ENCODE results near the gene NANOS2. TPM values are rescaled to one million over a fixed set of nuclear protein-coding genes. Genes with fewer than 3 reads are reported as not detected.
A peak's percentile ranks its signal among the peaks of the same experiment; 100 is the strongest.
"Not testable (repeated sequence)": the region's sequence is repeated elsewhere in the genome, so short reads cannot be mapped to it uniquely, and the experiment has no call there.

Gene NANOS2
- total and polyA plus RNA-seq, 9 of the 15 experiments (the other 6 are each of a cell fraction or from before 2014, with no cell fraction given) = not detected

GRCh38 chr19:45899253-45899652 is 15.3 kb downstream of the NANOS2 start:
- no peak overlapping the region for H3K4me2 ChIP-seq (ENCODE audit: insufficient read depth, low read length)
- no peak overlapping the region for H2AFZ ChIP-seq (ENCODE audit: low read depth, low read length)
- DNase-seq (ENCODE audit: extremely low read depth in 1 of 4, low spot score in 3 of 4) = no peak
- no peak overlapping the region for H3K4me3 ChIP-seq
- H3K9ac ChIP-seq (ENCODE audit: insufficient read depth in 1 of 2, low read depth in 2 of 2, low read length in 2 of 2) = no peak overlapping the region
- H3K9me1 ChIP-seq (ENCODE audit: control insufficient read depth, insufficient read depth, low read length) = no peaks in the 10 kb centered on the region
- ATAC-seq = no peak
- no peak overlapping the region for H3K27ac ChIP-seq (ENCODE audit: extremely low read depth, low read depth, low read length)
- peaks cover 6 to 25% of the 10 kb centered on the region in 2 experiments; a peak in 4 of 5 replicates for H3K4me1 ChIP-seq (replicated peaks in 1 of 2; ENCODE audit: control insufficient read depth in 2 of 2, insufficient read depth in 2 of 2, low read length in 2 of 2)
- peaks cover 20% of the 10 kb centered on the region for H3K79me2 ChIP-seq (ENCODE audit: control insufficient read depth, insufficient read depth, low read length)
- BruUV-seq (replicated peaks) = no TSS peak
- WGBS (ENCODE audit: insufficient coverage, low coverage, missing lambda C conversion rate) = 93% methylated on average over 5 of the region's 7 CpGs
- H3K36me3 ChIP-seq (ENCODE audit: control insufficient read depth, insufficient read depth, low read length) = peaks cover 35% of the 10 kb centered on the region
- intact Hi-C loops (cut with micrococcal nuclease) (no loop called here), in situ Hi-C loops (cut with MboI) (no loop called here)
- ChIA-PET CTCF (ENCODE audit: low intra/inter-chr PET ratio) (no interaction called here), POLR2A (interaction anchor here (0.8 kb wide), 1 partner anchor 13 kb away, joined by 3 read pairs; the partner anchor contains the start of gene IRF2BP1)
- H3K9me3 ChIP-seq (replicated peaks; ENCODE audit: control insufficient read depth, insufficient read depth, low read depth, low read length) = no peaks in the 10 kb centered on the region
- TF ChIP-seq KDM1A (IDR thresholded peaks at IDR 0.05) (peak in 1 of 2 experiments; percentile 10; a peak in 1 of 4 replicates), RBM25 (IDR thresholded peaks at IDR 0.05; ENCODE audit: low read depth, low read length, severe bottlenecking) (peak; percentile 4), BCOR (IDR thresholded peaks at IDR 0.05) (peak; percentile 52), SOX6 (IDR thresholded peaks at IDR 0.05) (no peak)
- no peaks in the 10 kb centered on the region for H3K27me3 ChIP-seq (ENCODE audit: control insufficient read depth in 2 of 2, insufficient read depth in 2 of 2, low read length in 2 of 2)
- FAIRE-seq = no peak
- H4K20me1 ChIP-seq (replicated peaks; ENCODE audit: control insufficient read depth, insufficient read depth, low read length) = no peaks in the 10 kb centered on the region

GRCh38 chr19:45897261-45897812 is 17.2 kb downstream of the NANOS2 start:
- FAIRE-seq = no peak
- in situ Hi-C loops (cut with MboI) = no loop called here
- CTCF ChIA-PET (ENCODE audit: low intra/inter-chr PET ratio) = no interaction called here

GRCh38 chr19:45895983-45896599 is 18.5 kb downstream of the NANOS2 start:
- H3K79me2 ChIP-seq (ENCODE audit: control insufficient read depth, insufficient read depth, low read length); H3K27me3 ChIP-seq (ENCODE audit: control insufficient read depth in 2 of 2, insufficient read depth in 2 of 2, low read length in 2 of 2); DNase-seq (ENCODE audit: extremely low read depth in 1 of 4, low spot score in 3 of 4); H3K9me1 ChIP-seq (ENCODE audit: control insufficient read depth, insufficient read depth, low read length); BruUV-seq (replicated peaks); POLR2A ChIA-PET; in situ Hi-C loops (cut with MboI); intact Hi-C loops (cut with micrococcal nuclease); H3K27ac ChIP-seq (ENCODE audit: extremely low read depth, low read depth, low read length); H3K4me1 ChIP-seq (replicated peaks in 1 of 2; ENCODE audit: control insufficient read depth in 2 of 2, insufficient read depth in 2 of 2, low read length in 2 of 2); ATAC-seq; H2AFZ ChIP-seq (ENCODE audit: low read depth, low read length); H3K4me3 ChIP-seq; H3K9ac ChIP-seq (ENCODE audit: insufficient read depth in 1 of 2, low read depth in 2 of 2, low read length in 2 of 2); CTCF ChIA-PET (ENCODE audit: low intra/inter-chr PET ratio); H3K4me2 ChIP-seq (ENCODE audit: insufficient read depth, low read length); H4K20me1 ChIP-seq (replicated peaks; ENCODE audit: control insufficient read depth, insufficient read depth, low read length); H3K9me3 ChIP-seq (replicated peaks; ENCODE audit: control insufficient read depth, insufficient read depth, low read depth, low read length); FAIRE-seq: not testable (repeated sequence)
- peaks cover 35% of the 10 kb centered on the region for H3K36me3 ChIP-seq (ENCODE audit: control insufficient read depth, insufficient read depth, low read length)
- 90% methylated on average over 12 of the region's 12 CpGs for WGBS (ENCODE audit: insufficient coverage, low coverage, missing lambda C conversion rate)

More at GRCh38 chr19:45897261-45897812, 17.2 kb downstream of the NANOS2 start:
- intact Hi-C loops (cut with micrococcal nuclease) = no loop called here
- DNase-seq (ENCODE audit: extremely low read depth in 1 of 4, low spot score in 3 of 4) (no peak), ATAC-seq (no peak)
- H3K9me3 ChIP-seq (replicated peaks; ENCODE audit: control insufficient read depth, insufficient read depth, low read depth, low read length) = no peaks in the 10 kb centered on the region
- 83% methylated on average over 8 of the region's 8 CpGs for WGBS (ENCODE audit: insufficient coverage, low coverage, missing lambda C conversion rate)
- peaks cover 6 to 18% of the 10 kb centered on the region in 2 experiments; a peak in 4 of 5 replicates for H3K4me1 ChIP-seq (replicated peaks in 1 of 2; ENCODE audit: control insufficient read depth in 2 of 2, insufficient read depth in 2 of 2, low read length in 2 of 2)
- no peak overlapping the region for H3K27ac ChIP-seq (ENCODE audit: extremely low read depth, low read depth, low read length)
- no peak overlapping the region for H3K4me3 ChIP-seq
- peaks cover 35% of the 10 kb centered on the region for H3K36me3 ChIP-seq (ENCODE audit: control insufficient read depth, insufficient read depth, low read length)
- H3K9ac ChIP-seq (ENCODE audit: insufficient read depth in 1 of 2, low read depth in 2 of 2, low read length in 2 of 2) = no peak overlapping the region
- no peaks in the 10 kb centered on the region for H4K20me1 ChIP-seq (replicated peaks; ENCODE audit: control insufficient read depth, insufficient read depth, low read length)
- BruUV-seq (replicated peaks) = no TSS peak
- no peaks in the 10 kb centered on the region for H3K9me1 ChIP-seq (ENCODE audit: control insufficient read depth, insufficient read depth, low read length)
- no peak overlapping the region for H3K4me2 ChIP-seq (ENCODE audit: insufficient read depth, low read length)
- H3K79me2 ChIP-seq (ENCODE audit: control insufficient read depth, insufficient read depth, low read length) = peaks cover 20% of the 10 kb centered on the region
- TF ChIP-seq ZNF121 (CRISPR knock-in tag; conservative IDR thresholded peaks at IDR 0.05) = peak; percentile 75
- no peak for TF ChIP-seq HNRNPUL1 (IDR thresholded peaks at IDR 0.05; ENCODE audit: low read length)
- no peak for TF ChIP-seq ZBED1 (IDR thresholded peaks at IDR 0.05)
- no peaks in the 10 kb centered on the region for H3K27me3 ChIP-seq (ENCODE audit: control insufficient read depth in 2 of 2, insufficient read depth in 2 of 2, low read length in 2 of 2)
- POLR2A ChIA-PET = no interaction called here
- no peak overlapping the region for H2AFZ ChIP-seq (ENCODE audit: low read depth, low read length)

Measured in K562 (cell line).